Esophagus muscularis mucosa (tissue), 4 donors: ENCODE results near the gene PRSS38.

Source experiments
- CTCF ChIP-seq, 3 experiments: fragments of 200-600 bp in 2 of 3; fragments of 450-650 bp in 1 of 3; sonication (generic) in 2 of 3; IDR thresholded peaks; one replicate each; pipeline ENCODE4 v1.5.1; 2017 to 2019; ENCODE audit warnings: antibody characterized with exemption in 3 of 3, mild to moderate bottlenecking in 2 of 3, moderate library complexity in 1 of 3
- EP300 ChIP-seq: sonication (generic); formaldehyde crosslinking; IDR thresholded peaks from one replicate; pipeline ENCODE4 v1.6.1; 2017; ENCODE audit warnings: antibody characterized with exemption
- POLR2A ChIP-seq: fragments of 450-650 bp; IDR thresholded peaks from one replicate; pipeline ENCODE4 v1.6.1; 2017; ENCODE audit warnings: antibody characterized with exemption, moderate library complexity, mild to moderate bottlenecking, low read depth
- POLR2AphosphoS5 ChIP-seq, 2 donors: sonication (generic); formaldehyde crosslinking; IDR thresholded peaks; one replicate each; pipeline ENCODE4 v1.6.1; 2017; ENCODE audit warnings: antibody characterized with exemption in 2 of 2

GRCh38 chr1:227887697-227888403 lies 72.4 kb downstream of the PRSS38 start:
- TF ChIP-seq CTCF (IDR thresholded peaks at IDR 0.05) (no peak), EP300 (no peak), POLR2A (no peak), POLR2AphosphoS5 (IDR thresholded peaks at IDR 0.05) (peak; percentile 70 to 86)
